IPS-NIHi11 (cell line): Measurements from ENCODE around the gene DLX4.

Experiments
- DNase-seq: peaks from one replicate; pipeline ENCODE4 v3.0.0; 2012; ENCODE audit warnings: mixed read lengths, low spot score

DLX4 gene

DNA sequence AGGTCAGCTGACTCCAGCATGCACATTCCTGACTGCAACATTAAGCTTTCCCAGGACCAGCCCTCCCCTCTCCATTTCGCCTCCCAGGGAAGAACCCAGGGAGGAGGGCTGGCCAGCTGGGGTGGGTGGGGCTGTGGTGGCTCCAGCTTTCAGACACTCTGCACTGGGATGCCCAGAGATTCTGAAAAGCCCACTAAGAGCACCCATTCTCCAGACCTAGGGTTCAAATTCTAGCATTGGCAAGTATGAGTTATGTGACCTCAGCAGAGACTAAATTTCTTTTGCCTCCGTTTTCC, 18.2 kb downstream of the DLX4 start:
- DNase-seq, result no peak

DNA sequence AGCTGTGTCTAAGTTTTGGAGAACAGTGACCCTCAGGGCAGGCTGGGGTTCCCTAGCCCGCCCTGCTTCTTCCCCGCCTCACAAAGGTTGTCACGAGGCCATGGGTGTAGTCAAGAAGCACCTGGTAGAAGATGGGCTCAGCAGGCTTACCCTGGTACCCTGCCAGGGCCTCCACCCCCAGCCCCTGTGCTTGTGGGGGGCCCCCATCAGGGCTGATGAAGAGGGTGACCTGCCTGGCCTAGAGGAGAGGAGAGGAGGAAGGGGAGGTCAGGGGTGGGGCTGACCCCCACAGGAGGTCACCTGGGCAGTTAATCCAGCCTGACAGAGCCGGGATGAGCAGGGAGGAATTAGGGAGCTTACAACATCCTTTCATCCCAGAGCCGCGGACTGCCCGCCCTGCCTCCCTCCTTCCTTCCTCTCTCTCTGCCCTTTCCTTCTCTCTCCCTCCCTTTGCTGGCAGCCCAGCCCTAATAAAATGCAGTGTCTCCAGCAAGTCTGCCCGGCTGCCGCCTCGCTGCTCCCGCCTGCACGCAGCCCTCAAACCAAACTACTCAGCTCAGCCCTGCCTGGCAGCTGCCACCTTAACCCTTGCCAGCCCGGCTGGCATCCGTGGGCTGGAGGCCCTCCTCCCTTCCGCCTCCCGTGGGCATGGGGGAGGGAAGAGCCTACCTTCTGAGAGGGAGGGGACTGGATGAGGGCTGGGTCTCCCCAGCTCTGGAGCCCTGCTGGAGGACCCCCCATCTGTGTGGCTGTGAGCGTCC, 18.9 kb downstream of the DLX4 start:
- peak; percentile 59 for DNase-seq

- no peak for DNase-seq
Observed at GRCh38 chr17:49989518-49989880, 20.5 kb downstream of the DLX4 start.

GRCh38 chr17:49990331-49990730, 21.3 kb downstream of the DLX4 start:
- no peak for DNase-seq

DNA sequence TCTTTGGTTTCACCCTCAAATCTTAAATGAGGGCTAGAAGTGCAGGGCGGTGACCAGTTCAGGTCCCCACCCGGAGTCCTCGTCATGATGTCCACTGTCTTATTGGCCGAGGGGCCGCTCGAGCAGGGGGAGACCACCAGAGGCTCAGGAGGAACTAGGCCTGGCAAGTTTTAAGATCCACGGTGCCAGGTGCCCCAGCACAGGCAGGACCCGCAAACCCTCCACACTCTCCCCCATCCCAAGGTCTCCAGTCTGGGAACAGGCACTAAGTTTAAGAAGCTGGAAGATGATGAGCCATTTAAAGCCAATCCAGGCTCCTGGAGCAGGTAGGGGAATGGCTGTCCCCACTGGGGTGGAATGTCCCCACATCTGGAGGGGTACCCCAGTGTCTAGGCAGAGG, 21.9 kb downstream of the DLX4 start:
- no peak for DNase-seq

GRCh38 chr17:49991409-49991808, 22.4 kb downstream of the DLX4 start:
- DNase-seq, result no peak

- no peak for DNase-seq
Observed at GRCh38 chr17:49992191-49992932, 23.4 kb downstream of the DLX4 start.

DNA sequence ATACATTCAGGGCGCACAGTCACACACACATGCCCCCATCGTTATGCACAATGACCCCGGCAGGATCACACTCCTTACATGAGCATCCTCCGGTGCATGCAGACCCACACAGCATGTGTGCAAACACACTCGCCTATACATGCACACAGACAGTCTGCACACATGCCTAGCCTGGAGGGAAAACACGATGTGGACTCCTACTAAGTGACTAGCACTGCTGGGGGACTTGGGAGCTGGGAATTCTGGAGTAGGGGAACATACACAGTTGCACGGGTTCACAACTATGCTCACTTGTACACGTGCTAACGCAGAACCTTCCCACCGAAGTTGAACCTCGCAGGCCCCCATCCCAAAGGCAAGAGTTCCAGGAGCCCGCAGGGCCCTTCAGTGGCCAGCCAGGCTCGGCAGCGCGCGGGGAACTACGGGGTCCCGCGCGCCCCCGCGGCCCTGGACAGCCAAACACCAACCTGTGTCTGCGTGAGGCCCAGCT, 24.0 kb downstream of the DLX4 start:
- no peak for DNase-seq

DNA sequence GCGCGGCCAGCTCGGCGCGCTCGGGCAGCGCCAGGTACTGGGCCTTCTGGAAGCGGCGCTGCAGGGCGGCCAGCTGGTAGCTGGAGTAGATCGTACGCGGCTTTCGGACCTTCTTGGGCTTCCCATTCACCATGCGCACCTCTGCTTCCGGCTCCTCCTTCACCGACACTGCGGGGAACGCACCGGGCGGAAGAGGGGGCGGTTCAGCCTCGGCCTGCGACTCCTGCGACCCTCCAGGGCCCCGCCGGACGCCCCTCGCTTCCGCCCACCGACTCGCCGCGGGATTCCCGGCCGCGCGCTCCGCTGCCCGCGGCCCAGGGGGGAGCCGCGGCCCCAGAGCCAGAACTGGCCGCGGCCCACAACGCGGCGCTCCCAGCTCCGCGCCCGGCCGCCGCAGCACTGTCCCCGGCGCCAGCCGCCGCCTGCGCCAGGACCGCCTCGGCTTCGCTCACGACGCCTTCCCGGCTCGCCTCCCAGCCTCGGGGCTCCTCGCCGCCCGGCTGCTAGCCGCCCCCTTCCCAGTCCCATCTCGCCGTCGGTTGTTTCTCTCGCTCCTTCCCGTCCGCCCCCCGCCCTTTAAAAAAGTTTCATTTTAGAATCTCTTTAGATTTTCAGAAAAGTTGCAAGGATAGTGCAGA, 24.6 kb downstream of the DLX4 start:
- DNase-seq, result no peak

DNA sequence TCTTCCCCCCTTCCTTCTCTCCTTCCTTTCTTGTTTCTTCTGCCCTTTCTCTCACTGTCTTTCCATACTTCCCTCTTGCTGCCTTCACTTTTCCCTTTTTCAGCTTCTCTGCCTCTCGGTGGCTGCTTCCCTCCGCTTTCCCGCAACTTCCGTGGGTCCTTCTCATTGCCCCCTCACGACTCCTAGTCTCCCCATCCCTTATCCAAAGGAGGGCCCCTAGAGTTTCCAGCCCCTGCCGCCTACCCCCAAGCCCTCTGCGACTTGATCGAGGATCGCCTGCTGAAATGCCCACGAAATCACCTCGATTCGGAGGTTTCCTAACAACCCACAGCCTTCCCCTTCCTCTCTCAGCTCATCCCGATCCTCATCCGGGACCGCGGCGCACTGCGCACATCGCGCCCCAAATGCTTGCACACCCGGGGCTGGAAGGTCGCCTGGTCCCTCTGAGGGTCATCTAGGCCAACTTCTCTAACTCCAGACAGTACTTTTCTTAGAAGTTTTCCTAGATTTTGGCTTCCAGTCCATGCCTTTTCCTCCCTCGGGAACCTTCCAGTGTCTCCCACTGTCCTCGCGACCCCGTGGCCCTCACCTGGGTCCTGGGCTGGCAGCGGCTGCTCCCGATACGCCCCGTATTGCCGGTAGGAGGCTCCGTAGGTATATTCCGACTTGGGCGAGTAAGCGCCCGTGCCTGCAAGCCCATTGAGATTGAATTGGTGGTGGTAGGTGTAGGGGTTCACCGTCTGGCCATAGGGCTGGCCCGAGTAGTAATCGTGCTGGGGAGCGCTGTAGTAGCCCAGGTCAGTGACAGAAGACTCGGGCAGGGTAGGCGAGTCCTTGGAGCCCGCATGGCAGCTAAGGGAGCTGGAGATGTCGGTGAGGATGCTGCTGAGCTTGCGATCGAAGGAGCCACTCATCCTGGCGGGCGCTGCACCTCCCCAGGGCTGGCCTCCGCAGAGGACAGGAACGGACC, 25.4 kb downstream of the DLX4 start:
- DNase-seq, result no peak

GRCh38 chr17:49995055-49995738, 26.2 kb downstream of the DLX4 start, which contains the start of gene DLX3:
DLX3 (minus strand) TSS chr17:49995224; CDS start chr17:49994998, 226 bp downstream.
- DNase-seq, result peak; percentile 88

DNA sequence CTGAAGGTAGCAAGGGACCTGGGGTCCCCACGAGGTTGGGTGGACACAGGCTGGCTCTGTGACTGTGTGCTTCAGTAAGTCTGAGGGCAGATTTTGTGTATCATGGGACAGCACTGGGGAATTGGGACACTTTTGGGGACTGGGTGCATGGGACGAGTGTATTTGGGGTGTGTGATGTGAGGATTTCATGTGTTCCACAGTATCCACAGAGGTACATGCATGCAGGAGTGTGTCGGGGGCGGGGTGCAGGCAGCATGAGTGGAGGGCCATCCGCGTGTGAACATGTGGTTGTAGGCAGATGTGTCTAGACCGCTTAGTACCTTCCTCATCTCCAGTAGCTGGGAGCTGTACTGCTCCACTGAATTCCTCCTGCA, 27.1 kb downstream of the DLX4 start:
- no peak for DNase-seq

GRCh38 chr17:49996495-49997300, 27.7 kb downstream of the DLX4 start:
- DNase-seq, result peak; percentile 83

DNA sequence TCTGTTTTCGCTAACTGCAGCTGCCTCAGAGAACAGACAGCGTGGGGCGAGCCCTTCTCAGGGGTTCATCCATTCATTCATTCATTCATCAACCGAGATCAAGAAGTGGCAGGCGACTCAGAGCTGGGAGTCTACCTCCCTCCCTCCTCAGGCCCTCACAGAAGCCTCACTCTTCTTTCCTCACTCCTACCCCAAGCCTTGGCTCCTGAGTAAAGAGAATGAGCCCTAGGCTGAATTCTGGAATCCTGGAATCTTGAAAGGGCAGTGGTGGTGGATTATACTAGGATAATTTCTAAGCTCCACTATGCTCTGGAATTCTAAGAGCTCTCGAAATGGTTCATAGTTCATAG, 28.3 kb downstream of the DLX4 start:
- no peak for DNase-seq

- DNase-seq, result peak; percentile 94
Observed at GRCh38 chr17:49997773-49998703, 29.0 kb downstream of the DLX4 start.

DNA sequence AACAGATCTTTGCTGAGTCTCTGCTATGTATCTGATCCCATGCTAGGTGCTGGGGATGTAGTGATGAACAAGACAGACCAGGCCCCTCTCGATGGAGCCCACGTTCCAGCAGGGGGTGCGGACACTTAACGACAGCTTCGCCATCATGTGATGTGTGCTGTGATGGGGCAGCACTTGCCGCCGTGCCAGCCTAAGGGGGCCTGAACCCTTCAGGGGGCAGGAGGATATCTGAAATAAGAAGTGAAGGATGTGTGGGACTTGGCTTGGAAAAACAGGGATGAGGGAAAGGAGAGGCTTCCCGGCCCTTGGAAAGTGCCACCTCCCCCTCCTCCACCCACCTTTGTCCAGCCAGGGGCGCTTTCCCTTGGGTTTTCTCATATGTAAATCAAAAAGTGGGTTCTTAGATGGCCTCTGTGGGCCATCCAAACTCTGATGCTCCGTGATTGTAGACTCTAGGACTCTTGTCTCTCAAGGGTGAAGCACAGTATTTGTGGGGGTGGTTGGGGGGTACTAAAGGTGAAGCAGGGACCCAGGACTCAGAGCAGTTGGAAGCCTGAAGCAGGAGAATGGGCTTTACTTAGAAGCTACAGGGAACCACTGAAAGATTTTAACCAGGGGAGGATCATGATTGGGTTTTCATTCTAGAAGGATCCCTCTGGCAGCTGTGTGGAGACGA, 30.0 kb downstream of the DLX4 start:
- no peak for DNase-seq

DNA sequence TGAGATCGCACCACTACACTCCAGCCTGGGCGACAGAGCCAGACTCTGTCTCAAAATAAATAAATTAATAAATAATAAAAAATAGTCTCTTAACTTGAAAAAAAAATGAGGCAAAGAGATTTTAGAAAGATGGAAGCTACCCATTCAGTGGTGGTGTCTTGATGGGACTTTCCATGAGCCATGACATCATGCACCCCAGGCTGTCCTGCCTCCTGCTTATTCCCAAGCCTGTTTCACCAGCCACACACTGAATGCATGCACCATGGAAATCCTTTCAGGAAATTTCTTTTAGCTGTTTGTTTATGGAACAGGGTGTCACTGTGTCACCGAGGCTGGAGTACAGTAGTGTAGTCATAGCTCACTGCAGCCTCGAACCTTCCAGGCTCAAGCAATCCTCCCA, 34.9 kb downstream of the DLX4 start:
- DNase-seq, result no peak

DNA sequence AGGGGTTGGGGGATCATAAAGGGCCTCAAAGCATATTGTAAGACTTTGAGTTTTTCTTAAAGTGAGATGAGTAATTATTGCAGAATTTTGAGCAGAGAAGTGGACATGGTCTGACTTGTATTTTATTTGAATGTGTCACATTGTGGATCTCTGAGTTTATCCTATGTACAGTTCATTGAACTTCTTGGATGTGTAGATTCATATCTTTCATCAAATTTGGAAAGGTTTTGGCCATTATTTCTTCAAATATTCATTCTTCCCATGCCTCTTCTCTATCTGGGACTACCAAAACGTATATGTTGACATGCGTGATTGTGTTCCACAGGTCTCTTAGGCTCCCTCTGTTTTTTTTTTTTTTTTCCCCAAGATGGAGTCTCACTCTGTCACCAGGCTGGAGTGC, 40.3 kb downstream of the DLX4 start:
- DNase-seq, result no peak

GRCh38 chr17:50013079-50013478, 44.1 kb downstream of the DLX4 start:
- no peak for DNase-seq
